22Rv1 (cell line): ENCODE results near the gene IL1RAPL2.

Experiments
- CTCF ChIP-seq: fragments of 450-650 bp; IDR thresholded peaks from 2 replicates; pipeline ENCODE4 v1.5.1; 2017; ENCODE audit warnings: mild to moderate bottlenecking
- ZFX ChIP-seq: fragments of 450-650 bp; IDR thresholded peaks from 2 replicates; pipeline ENCODE4 v1.6.1; 2017; ENCODE audit warnings: antibody characterized with exemption, borderline replicate concordance

- no peak for TF ChIP-seq CTCF
- no peak for TF ChIP-seq ZFX
Measured at GRCh38 chrX:105463473-105463872, 897.5 kb downstream of the IL1RAPL2 start.
